ENCODE results near the gene EIF4B.

Gene EIF4B

DNA sequence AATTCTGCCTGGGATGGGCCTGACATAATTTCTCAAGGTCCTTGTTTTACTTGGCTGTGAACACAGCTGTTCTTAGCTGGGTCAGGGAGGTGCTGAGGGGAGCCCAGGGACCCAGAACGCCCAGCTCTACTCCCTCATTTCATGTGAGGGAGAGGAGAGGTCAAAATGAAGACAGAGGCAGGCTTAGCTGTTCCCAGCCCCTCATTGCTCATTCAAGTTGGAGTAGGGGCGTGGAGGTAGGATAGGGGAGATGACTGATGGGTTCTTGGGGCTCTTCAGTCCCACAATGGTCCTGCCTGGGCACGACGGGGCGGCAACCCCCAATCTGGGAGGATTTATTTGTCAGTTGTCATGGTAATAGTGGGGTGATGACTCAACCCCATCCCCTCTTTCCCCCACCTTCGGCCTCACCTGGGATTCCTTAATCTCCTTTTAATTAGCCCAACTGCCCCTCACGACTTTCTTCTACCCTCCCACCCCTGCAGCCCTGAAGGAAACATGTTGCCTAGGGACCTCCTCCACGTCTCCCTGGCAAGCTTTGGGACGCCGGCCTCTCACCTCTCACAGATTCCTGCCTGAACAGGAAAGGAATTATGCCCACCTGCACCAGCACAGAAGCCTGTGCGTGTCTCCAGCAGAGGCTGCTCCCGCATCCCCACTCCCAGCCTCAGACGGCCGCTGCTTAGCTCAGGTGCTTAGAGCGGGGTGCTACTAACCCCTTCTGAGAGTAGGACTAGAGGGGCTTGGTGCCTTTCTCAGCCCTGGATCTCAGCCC is 62.7 kb downstream of the EIF4B start:
- TF ChIP-seq, protein P1, sequence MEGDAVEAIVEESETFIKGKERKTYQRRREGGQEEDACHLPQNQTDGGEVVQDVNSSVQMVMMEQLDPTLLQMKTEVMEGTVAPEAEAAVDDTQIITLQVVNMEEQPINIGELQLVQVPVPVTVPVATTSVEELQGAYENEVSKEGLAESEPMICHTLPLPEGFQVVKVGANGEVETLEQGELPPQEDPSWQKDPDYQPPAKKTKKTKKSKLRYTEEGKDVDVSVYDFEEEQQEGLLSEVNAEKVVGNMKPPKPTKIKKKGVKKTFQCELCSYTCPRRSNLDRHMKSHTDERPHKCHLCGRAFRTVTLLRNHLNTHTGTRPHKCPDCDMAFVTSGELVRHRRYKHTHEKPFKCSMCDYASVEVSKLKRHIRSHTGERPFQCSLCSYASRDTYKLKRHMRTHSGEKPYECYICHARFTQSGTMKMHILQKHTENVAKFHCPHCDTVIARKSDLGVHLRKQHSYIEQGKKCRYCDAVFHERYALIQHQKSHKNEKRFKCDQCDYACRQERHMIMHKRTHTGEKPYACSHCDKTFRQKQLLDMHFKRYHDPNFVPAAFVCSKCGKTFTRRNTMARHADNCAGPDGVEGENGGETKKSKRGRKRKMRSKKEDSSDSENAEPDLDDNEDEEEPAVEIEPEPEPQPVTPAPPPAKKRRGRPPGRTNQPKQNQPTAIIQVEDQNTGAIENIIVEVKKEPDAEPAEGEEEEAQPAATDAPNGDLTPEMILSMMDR (conservative IDR thresholded peaks at IDR 0.05; ENCODE audit: low read length), result no peak
- no peak overlapping the region for H3K4me3 ChIP-seq (ENCODE audit: low read length)
- no peak for DNase-seq (ENCODE audit: low read depth)

DNA sequence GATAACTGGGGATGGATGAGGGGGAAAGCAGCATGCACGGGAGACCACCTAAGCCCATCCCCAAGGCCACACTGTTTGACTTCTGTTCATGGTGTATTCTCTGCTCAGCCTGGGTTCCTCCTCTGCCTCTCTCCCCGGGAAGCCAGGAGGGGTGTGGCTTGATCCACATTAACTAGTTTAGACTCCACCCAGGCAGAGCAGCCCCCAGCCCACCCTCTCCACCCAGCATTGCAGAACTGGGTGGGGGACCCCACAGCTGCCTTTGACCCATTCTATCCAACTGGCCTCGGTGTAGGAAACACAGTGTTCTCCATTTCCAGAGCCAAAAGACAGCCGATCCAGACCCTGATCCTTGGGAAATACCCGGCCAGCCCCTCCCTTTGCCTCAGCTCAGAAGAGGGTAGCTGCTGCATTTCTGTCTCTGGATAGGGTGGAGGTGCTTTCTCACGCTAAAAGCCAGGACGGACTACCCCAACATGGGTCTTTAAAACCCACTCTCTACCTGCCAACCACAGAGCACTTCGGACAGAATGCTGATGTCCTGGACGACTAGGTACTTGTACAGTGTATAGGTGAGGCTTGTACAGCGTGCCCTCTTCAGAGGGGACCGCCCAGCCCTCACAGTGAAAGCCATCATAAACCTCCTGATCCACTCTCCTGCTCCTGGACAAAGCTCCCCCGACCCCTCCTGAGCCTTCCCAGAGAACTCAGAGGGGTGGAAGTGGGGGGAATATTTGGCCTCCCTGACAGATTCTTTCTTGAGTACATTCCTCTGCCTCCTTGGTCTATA is 63.6 kb downstream of the EIF4B start:
- TF ChIP-seq, protein P1 (conservative IDR thresholded peaks at IDR 0.05; ENCODE audit: low read length), result no peak
- DNase-seq (ENCODE audit: low read depth), result no peak
- no peak overlapping the region for H3K4me3 ChIP-seq (ENCODE audit: low read length)

DNA sequence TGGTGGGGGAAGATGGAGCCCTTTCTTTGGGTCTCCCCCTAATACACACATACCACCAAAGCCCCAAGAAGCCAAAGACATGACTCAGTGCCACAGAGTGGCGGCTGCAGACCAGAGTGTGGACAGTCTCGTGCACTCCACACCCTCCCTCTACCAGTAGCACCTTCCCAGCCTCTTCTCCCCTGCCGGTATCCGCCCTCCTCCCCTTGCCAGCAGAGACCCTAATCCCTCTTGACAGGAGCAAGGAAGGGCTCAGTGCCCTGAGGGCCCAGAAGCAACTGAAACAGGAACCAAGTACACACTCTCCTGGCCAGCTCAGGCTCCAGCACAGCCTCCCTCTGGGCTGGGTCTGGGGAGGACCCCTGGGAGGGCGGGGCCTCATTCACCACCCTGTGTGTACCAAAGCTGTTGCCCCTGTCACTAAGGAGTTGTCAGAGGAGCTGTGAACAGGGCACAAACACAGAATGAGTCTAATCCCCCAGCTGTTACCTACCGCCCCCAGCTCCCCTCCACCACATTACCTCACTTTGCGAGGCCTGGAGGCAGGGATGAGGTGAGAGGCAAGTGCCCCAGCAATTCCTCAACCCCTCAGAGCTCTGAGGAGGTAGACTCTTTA is 64.7 kb downstream of the EIF4B start:
- peak; percentile 47 for DNase-seq (ENCODE audit: low read depth)
- H3K4me3 ChIP-seq (ENCODE audit: low read length), result no peak overlapping the region
- TF ChIP-seq, protein P1 (conservative IDR thresholded peaks at IDR 0.05; ENCODE audit: low read length), result no peak

DNA sequence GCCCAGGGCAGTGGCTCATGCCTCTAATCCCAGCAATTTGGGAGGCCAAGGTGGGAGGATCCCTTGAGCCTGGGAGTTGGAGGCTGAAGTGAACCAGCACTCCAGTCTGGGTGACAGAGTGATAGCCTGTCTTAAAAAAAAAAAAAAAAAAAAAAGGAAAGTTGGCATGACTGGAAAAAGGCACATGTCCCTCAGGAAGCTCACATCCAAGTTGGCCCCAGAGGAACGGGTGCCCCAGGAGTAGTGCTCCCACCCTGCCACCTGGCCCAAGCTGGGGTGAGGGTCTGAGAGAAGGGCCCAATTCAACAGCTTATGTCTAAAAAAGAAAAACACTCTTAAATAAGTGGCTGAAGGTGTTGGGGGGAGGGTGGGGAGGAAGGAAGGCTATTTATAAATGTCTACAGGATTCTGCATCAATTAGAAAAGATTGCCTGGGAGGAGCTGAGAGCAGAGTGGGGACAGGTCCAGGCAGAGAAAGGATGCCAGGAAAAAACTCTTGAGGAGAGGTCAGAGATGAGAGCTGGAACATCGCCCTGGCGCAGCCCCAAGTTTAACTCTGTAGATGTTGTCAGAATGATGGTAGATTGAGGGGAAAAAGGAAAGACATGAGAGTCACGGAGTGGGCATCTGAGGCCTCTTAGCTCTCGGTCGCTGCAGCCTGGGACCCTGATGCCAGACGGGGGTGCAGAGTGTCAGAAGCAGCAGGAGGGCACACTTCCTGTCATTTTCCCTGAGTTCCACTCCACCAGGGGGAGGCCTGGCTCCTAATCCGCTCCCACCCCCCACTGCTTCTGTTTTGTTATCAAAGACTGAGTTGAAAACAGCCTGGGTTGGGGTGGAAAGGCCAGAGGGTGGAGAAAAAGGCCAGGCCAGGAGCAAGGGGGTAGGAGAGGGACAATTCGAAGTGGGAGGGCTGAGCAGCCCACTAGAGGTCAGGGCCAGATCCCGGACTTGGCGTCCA is 65.6 kb downstream of the EIF4B start:
- DNase-seq (ENCODE audit: low read depth), result peak; percentile 58
- TF ChIP-seq, protein P1 (conservative IDR thresholded peaks at IDR 0.05; ENCODE audit: low read length), result peak; percentile 32
- H3K4me3 ChIP-seq (ENCODE audit: low read length), result no peak overlapping the region

DNA sequence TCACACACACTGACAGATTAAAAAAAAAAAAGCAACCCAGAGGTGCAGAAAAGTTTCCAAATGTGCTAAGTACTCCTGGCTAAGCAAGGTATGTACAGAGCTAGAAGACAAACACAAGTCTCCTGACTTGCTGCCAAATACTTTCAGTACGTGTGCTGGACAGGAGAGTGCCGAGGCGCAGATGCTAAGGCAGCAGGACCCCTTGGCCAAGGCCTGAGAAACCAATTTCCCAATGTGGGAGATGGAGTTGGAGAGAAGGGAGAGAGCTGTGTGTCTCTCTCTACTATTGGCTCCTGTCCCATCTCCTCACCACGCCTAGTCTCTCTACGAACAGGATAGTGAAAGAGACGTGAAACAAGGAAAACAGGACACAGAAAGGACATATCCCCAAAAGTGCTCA is 67.6 kb downstream of the EIF4B start:
- no peak overlapping the region for H3K4me3 ChIP-seq (ENCODE audit: low read length)
- TF ChIP-seq, protein P1 (conservative IDR thresholded peaks at IDR 0.05; ENCODE audit: low read length), result no peak
- DNase-seq (ENCODE audit: low read depth), result no peak

DNA sequence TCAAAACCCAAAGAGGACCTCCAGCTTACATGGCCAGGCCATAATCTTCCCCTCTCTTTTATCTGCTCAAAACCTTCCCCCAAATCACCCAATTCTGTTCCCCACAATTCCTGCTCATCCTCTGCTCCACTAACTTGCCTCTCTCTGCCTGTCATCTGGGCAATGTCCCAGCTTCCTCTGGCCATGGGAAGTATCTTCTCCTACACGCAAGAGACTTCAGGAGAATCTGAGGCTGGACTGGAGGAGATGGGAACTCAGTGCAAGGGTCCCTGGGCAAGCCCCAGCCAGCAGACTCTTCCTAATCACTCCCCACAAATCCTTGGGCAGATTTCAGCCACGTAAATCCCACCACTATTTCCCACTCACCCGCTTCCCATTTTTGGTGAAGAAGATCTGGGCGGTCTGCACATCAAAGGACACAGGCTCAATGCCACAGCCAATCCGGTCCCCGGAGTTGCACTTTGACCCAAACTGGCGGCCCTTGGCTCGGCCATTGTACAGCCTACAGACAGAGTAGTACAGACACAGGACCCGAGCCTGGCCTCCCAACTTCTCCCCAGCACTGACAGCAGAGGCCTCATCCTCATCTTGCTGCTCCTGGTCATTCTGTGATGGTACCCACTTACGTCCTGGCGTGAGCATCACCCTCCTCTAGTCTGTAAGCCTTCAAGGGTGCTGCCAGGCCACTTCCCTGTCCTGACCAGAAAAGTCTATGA is 68.2 kb downstream of the EIF4B start:
- DNase-seq (ENCODE audit: low read depth), result no peak
- TF ChIP-seq, protein P1 (conservative IDR thresholded peaks at IDR 0.05; ENCODE audit: low read length), result no peak
- H3K4me3 ChIP-seq (ENCODE audit: low read length), result no peak overlapping the region
